Body of pancreas (tissue), 4 donors: ENCODE results near the gene HMGXB4. TPM values are rescaled to one million over a fixed set of nuclear protein-coding genes. Genes with fewer than 3 reads are reported as not detected.

Experiments
- ATAC-seq: fragments of 150-250 bp; one replicate; pipeline ENCODE4 v1.9.1; 2016
- DNase-seq, 4 donors: peaks; one replicate each; pipeline ENCODE4 v3.0.0-alpha.2; 2019
- H3K27ac ChIP-seq, 4 donors: fragments of 200-600 bp; sonication (generic); 1 replicate in 3 of 4; 2 replicates in 1 of 4; pipeline versions ENCODE4 v1.5.1 to v1.6.1; 2016 to 2019; ENCODE audit warnings: mild to moderate bottlenecking in 1 of 4, mixed read lengths in 1 of 4, moderate library complexity in 1 of 4
- H3K27me3 ChIP-seq, 2 donors: fragments of 200-600 bp; sonication (generic); one replicate each; pipeline ENCODE4 v1.6.0; 2016; ENCODE audit warnings: mild to moderate bottlenecking in 1 of 2
- H3K36me3 ChIP-seq, 2 donors: fragments of 200-600 bp; sonication (generic); replicated peaks in 1 of 2; 2 replicates each; pipeline ENCODE4 v1.5.1; 2016; ENCODE audit warnings: low read depth in 2 of 2; ENCODE audit not compliant: insufficient read depth in 1 of 2
- H3K4me1 ChIP-seq: fragments of 200-600 bp; sonication (generic); one replicate; pipeline ENCODE4 v1.6.0; 2016
- H3K4me3 ChIP-seq, 2 donors: fragments of 200-600 bp; sonication (generic); 1 replicate in 1 of 2; 2 replicates in 1 of 2; pipeline ENCODE4 v1.5.1; 2016 to 2019
- H3K9me3 ChIP-seq, 3 donors: fragments of 200-600 bp; sonication (generic); 1 replicate in 2 of 3; 2 replicates in 1 of 3; pipeline ENCODE4 v1.5.1; 2016
- POLR2A ChIP-seq, 3 donors: fragments of 450-650 bp; IDR thresholded peaks; one replicate each; pipeline ENCODE4 v1.6.1; 2016; ENCODE audit warnings: antibody characterized with exemption in 3 of 3, mild to moderate bottlenecking in 2 of 3
- WGBS, 2 donors: methylation state at CpG; one replicate each; pipeline ENCODE4 v1.1.5; 2017; 5-methylcytosine and 5-hydroxymethylcytosine counted together
- intact Hi-C: fragments of 100-400 bp; cut with DNase I; formaldehyde crosslinking; loops from one replicate; pipeline ENCODE4 v1.15.1; 2023
- total RNA-seq, 2 donors: library from RNA; depleted of rRNA; stranded (reverse); fragments of >200 nt; gene quantifications; one replicate each; pipeline ENCODE4 v1.1.0, GENCODE V29; 2016
- TF ChIP-seq, protein P1 (sequence below), 7 experiments: fragments of 450-650 bp in 4 of 7; fragments of 200-600 bp in 3 of 7; sonication (generic) in 3 of 7; IDR thresholded peaks; one replicate each; pipeline ENCODE4 v1.5.1; 2016 to 2019; ENCODE audit warnings: antibody characterized with exemption in 7 of 7

HMGXB4 gene
- total RNA-seq, 2 donors from 2014 or later, result 8.2 to 13.0 TPM

GRCh38 chr22:35264986-35265385 is 7.7 kb downstream of the HMGXB4 start:
- DNase-seq (no peak), ATAC-seq (no peak)
- Histone ChIP-seq H3K36me3 (peaks cover 8 to 20% of the 10 kb centered on the region in 2 donors), H3K27me3 (no peaks in the 10 kb centered on the region), H3K9me3 (no peaks in the 10 kb centered on the region), H3K4me1 (peaks cover 11% of the 10 kb centered on the region), H3K4me3 (no peak overlapping the region), H3K27ac (no peak overlapping the region)
- intact Hi-C loops, result no loop called here
- TF ChIP-seq, protein P1, sequence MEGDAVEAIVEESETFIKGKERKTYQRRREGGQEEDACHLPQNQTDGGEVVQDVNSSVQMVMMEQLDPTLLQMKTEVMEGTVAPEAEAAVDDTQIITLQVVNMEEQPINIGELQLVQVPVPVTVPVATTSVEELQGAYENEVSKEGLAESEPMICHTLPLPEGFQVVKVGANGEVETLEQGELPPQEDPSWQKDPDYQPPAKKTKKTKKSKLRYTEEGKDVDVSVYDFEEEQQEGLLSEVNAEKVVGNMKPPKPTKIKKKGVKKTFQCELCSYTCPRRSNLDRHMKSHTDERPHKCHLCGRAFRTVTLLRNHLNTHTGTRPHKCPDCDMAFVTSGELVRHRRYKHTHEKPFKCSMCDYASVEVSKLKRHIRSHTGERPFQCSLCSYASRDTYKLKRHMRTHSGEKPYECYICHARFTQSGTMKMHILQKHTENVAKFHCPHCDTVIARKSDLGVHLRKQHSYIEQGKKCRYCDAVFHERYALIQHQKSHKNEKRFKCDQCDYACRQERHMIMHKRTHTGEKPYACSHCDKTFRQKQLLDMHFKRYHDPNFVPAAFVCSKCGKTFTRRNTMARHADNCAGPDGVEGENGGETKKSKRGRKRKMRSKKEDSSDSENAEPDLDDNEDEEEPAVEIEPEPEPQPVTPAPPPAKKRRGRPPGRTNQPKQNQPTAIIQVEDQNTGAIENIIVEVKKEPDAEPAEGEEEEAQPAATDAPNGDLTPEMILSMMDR (IDR thresholded peaks at IDR 0.05), result no peak
- TF ChIP-seq POLR2A (IDR thresholded peaks at IDR 0.05), result no peak
- 93 to 97% methylated on average over 7 of the region's 7 CpGs for WGBS, 2 donors

DNA sequence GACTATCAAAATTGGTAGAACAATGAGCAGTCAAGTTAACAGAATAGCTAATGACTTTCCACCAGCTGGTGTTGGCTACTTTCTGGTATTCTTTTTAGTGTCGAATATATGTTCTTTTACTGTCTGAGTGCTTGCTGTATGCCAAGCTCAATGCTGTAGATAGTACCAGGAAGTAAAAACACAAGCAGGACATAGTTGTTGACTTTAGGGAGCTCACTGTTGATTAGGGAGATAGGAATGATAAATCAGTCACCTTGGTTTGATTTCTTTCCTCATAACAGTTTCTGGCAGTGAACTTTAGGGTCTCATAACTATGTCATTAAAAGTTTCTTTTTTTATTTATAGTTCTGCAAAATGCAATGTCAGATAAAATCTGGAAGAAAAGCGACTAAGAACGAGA is 9.0 kb downstream of the HMGXB4 start:
- peak overlapping the region in 2 of 4 donors; percentile 4 to 56 for H3K27ac ChIP-seq
- H3K9me3 ChIP-seq, result no peaks in the 10 kb centered on the region
- peaks cover 11% of the 10 kb centered on the region for H3K4me1 ChIP-seq
- no peak overlapping the region for H3K4me3 ChIP-seq
- WGBS, 2 donors, result 48 to 50% methylated on average over 3 of the region's 3 CpGs
- intact Hi-C loops, result no loop called here
- peaks cover 8 to 20% of the 10 kb centered on the region in 2 donors for H3K36me3 ChIP-seq
- no peaks in the 10 kb centered on the region for H3K27me3 ChIP-seq
- DNase-seq, result no peak
- TF ChIP-seq, protein P1 (IDR thresholded peaks at IDR 0.05), result no peak
- no peak for TF ChIP-seq POLR2A (IDR thresholded peaks at IDR 0.05)
- peak; percentile 59 for ATAC-seq

- Histone ChIP-seq H3K27ac (no peak overlapping the region), H3K4me1 (peaks cover 11% of the 10 kb centered on the region), H3K27me3 (no peaks in the 10 kb centered on the region), H3K4me3 (no peak overlapping the region), H3K9me3 (no peaks in the 10 kb centered on the region), H3K36me3 (peaks cover 8 to 9% of the 10 kb centered on the region in 2 donors)
- 75 to 88% methylated on average over 3 of the region's 3 CpGs for WGBS, 2 donors
- DNase-seq, result no peak
- TF ChIP-seq, protein P1 (IDR thresholded peaks at IDR 0.05), result no peak
- TF ChIP-seq POLR2A (IDR thresholded peaks at IDR 0.05), result no peak
- intact Hi-C loops, result no loop called here
- no peak for ATAC-seq
Measured at GRCh38 chr22:35269630-35270029, 12.3 kb downstream of the HMGXB4 start.

GRCh38 chr22:35274154-35274871 is 17.0 kb downstream of the HMGXB4 start:
- H3K4me1 ChIP-seq, result no peaks in the 10 kb centered on the region
- no peak overlapping the region for H3K27ac ChIP-seq
- no peak for TF ChIP-seq POLR2A (IDR thresholded peaks at IDR 0.05)
- TF ChIP-seq, protein P1 (IDR thresholded peaks at IDR 0.05), result no peak

GRCh38 chr22:35275580-35275979 is 18.3 kb downstream of the HMGXB4 start:
- Histone ChIP-seq H3K36me3 (peaks cover 0 to 2% of the 10 kb centered on the region in 2 donors), H3K27ac (no peak overlapping the region), H3K4me3 (no peak overlapping the region), H3K9me3 (no peaks in the 10 kb centered on the region), H3K4me1 (no peaks in the 10 kb centered on the region), H3K27me3 (no peaks in the 10 kb centered on the region)
- no peak for ATAC-seq
- intact Hi-C loops, result no loop called here
- no peak for DNase-seq
- 80 to 90% methylated on average over 1 of the region's 1 CpG for WGBS, 2 donors
- no peak for TF ChIP-seq POLR2A (IDR thresholded peaks at IDR 0.05)
- TF ChIP-seq, protein P1 (IDR thresholded peaks at IDR 0.05), result no peak

More at GRCh38 chr22:35274154-35274871, 17.0 kb downstream of the HMGXB4 start:
- WGBS, 2 donors, result 89% methylated on average over 8 of the region's 8 CpGs
- peaks cover 0 to 2% of the 10 kb centered on the region in 2 donors for H3K36me3 ChIP-seq
- no peak for ATAC-seq
- no peak overlapping the region for H3K4me3 ChIP-seq
- H3K9me3 ChIP-seq, result no peaks in the 10 kb centered on the region
- no peak for DNase-seq
- no peaks in the 10 kb centered on the region for H3K27me3 ChIP-seq
- intact Hi-C loops, result no loop called here
